NCI-H2029 (cell line): ENCODE measurements around the gene TPPP3.
A peak's percentile ranks its signal among the peaks of the same experiment; 100 is the strongest.
"Not testable (repeated sequence)": the region's sequence is repeated elsewhere in the genome, so short reads cannot be mapped to it uniquely, and the experiment has no call there.

Experiments used
- DNase-seq: peaks from one replicate; lab custom pipeline; 2025; lab: John Stamatoyannopoulos, UW

TPPP3 gene

GRCh38 chr16:67389911-67390815 is 3.1 kb downstream of the TPPP3 start:
- DNase-seq, result no peak

DNA sequence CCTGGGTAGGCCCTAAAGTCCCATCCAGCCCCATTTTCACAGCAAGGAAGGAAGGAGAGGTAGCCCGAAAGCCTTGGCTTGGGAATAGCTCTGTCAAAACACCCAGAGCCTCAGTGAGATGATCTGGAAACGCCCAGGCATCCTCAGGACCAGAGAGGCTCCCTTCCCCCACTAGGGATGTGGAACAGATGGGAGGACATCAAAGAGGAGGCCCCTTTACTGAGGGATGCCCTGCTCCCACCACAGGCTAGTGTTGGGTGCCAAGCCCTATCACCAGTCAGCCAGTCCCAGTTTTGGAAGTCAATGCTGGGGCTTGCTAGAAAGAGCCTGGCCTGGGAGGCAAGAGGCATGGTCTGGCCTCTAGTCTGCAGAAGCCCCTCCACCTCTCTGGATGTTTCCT is 4.7 kb downstream of the TPPP3 start:
- DNase-seq, result no peak

- no peak for DNase-seq
Observed at GRCh38 chr16:67388191-67388590, 5.1 kb downstream of the TPPP3 start.

GRCh38 chr16:67387479-67388079 is 5.7 kb downstream of the TPPP3 start:
- DNase-seq, result no peak

GRCh38 chr16:67386861-67387455 is 6.3 kb downstream of the TPPP3 start:
- no peak for DNase-seq

GRCh38 chr16:67384778-67385510 is 8.4 kb downstream of the TPPP3 start:
- no peak for DNase-seq

GRCh38 chr16:67383284-67383683 is 10.0 kb downstream of the TPPP3 start:
- no peak for DNase-seq

GRCh38 chr16:67378642-67379041 is 14.7 kb downstream of the TPPP3 start:
- DNase-seq, result no peak

- not testable (repeated sequence) for DNase-seq
Observed at GRCh38 chr16:67376012-67376411, 17.3 kb downstream of the TPPP3 start.

DNA sequence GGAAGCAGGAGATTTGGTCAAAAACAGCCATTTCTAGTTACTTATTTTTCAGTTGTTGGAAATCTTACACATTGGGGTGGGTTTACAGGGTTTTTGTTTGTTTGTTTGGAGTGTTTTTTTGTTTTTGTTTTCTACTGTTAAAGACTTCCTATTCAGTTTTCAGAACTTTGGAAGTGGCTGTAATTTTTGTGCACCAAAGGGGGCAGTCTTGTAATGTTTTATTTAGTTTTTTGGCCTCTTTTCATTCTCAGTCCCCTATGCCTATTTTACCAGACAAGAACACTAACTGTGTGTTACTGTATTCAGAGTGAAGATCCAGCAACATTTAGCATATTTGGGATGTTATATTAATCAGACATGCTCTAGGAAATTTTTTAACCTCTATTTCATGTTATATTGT is 20.6 kb downstream of the TPPP3 start:
- no peak for DNase-seq

GRCh38 chr16:67370661-67371060 is 22.6 kb downstream of the TPPP3 start:
- no peak for DNase-seq

DNA sequence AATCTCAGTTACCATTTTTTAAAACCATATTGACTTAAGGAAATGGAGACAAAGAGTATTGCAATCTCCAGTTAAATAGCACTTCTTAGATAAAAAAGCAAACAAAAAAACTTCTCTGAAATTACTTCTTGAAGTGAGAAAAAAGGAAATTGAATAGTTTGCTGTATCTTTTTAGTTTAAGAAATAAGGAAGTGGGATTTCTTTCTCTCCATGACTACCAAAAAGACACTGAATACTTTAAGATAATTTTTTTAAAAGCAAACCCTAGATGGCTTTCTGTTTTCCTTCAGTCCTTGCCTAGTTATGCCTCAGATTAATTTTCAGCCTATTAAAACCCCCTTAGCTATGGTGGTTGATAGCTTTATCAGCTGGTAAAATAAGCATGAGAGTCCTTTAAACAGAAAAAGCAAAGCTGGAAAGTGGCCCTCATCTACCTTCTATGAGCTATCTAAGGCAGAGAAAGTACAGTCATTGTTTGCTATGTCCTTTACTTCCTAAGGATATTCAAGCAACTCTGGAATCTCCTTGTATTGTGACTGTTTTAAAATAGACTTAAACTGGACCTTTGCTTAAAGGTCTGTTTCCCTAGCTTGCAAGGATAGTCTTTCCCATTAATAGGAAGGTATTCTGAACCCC is 28.6 kb downstream of the TPPP3 start:
- no peak for DNase-seq

- DNase-seq, result no peak
Observed at GRCh38 chr16:67361038-67361437, 32.3 kb downstream of the TPPP3 start.

DNA sequence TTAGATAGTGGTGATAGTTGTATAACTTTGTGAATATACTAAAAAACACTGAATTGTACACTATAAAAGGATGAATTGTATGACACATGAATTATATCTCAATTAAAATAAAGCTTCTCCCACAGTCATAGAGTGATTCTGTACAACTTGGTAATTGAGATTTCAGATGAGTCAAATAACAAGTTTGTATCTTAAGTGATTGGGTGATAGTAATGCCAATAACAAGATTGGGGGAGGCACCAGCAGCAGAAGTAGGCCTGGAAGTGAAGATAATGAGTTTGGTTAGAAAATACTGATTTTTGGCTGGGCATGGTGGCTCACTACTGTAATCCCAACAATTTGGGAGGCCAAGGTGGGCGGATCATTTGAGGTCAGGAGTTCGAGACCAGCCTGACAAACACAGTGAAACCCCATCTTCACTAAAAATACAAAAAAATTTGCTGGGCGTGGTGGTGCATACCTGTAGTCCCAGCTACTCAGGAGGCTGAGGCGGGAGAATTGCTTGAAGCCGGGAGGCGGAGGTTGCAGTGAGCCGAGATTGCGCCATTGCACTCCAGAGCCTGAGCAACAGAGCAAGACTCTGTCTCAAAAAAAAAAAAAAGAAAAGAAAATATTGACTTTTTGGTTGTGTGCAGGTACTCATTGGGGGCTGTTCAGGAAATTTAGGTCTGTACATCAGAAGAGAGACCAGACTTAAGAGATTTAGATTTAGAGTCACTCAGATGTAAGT is 33.6 kb downstream of the TPPP3 start:
- not testable (repeated sequence) for DNase-seq

DNA sequence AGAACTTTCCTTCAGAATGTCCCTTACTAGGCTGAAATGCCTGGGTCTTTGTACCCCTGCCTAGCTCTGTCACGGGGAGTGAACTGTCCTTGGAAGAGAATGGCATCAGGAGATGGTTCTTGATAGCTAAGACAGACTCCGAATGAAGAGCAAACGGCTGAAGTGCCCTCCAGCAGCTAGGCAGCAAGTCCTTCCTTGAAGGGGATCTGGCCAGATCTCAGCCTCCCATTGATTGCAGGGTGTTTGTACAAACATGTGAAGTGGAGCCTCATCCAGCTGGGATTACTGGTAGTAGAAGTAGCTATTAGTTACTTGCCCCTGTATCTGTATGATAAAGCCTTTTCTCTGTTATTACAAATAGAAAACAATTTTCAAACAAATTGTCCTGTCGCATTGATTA is 35.7 kb downstream of the TPPP3 start:
- DNase-seq, result peak; percentile 40

DNA sequence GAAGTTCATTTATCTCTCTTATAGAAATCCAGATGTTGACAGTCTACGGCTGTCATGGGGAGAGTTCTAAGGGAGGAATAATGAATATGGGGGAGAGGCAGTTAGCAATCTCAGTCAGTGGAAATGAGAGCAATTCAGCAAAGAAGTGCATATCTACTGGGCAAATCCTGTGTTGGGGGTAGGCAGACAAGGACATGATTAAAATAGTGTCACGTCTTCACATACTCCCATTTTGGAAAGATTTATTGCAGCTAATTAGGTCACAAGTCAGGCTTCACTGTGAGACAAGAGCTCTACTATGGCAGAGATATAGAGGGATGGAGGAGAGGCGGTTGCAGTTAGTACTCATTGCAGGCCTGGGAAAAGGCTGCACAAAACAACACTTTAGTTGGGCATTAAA is 36.9 kb downstream of the TPPP3 start:
- no peak for DNase-seq

- not testable (repeated sequence) for DNase-seq
Observed at GRCh38 chr16:67352463-67352862, 40.8 kb downstream of the TPPP3 start.

- DNase-seq, result no peak
Observed at GRCh38 chr16:67350324-67350723, 43.0 kb downstream of the TPPP3 start.

GRCh38 chr16:67349172-67349571 is 44.1 kb downstream of the TPPP3 start:
- DNase-seq, result no peak

DNA sequence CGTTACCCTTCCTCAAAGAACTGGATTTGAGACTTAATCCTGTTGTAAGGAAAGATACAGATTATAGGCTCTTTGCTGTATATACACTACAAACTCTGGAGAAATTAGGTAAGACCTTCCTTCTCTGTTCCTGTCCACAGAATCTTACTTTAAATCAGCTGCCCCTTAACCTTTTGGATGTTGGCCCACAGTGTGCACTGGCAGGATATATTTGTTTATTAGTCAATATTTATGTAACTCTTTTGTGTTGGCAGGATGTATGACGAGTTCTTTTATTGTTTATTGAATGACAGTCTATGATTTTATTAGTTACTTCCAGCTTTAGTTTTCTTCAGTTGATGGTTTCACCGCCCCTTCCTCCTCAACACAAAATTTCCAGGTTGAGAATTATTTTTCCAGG is 47.0 kb downstream of the TPPP3 start:
- DNase-seq, result no peak

DNA sequence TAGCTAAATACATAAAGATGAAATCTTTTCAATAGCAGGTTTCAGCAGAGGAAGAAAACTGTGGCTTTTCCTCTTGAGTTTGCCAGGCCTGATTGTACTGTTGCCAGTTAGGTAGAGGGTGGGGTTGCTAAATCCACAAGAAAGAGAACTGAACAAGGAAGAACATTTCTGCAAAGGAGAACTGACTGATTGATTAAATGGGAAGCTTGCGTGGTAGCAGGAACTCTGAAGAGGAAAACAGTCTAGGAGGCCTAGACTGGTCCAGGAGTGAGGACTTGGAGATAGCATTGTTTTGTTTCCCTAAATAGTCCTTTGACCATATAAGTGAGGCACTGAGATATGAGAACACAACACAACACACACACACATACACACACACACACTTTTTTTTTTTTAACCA is 47.9 kb downstream of the TPPP3 start:
- no peak for DNase-seq
